GM19240 (cell line): ENCODE data around the gene POLR1E.
A peak's percentile ranks its signal among the peaks of the same experiment; 100 is the strongest.
"Not testable (repeated sequence)": the region's sequence is repeated elsewhere in the genome, so short reads cannot be mapped to it uniquely, and the experiment has no call there.

Source experiments
- DNase-seq: peaks from one replicate; pipeline ENCODE4 v3.0.0; 2011; ENCODE audit warnings: low spot score; ENCODE audit not compliant: insufficient read length

The POLR1E gene

DNA sequence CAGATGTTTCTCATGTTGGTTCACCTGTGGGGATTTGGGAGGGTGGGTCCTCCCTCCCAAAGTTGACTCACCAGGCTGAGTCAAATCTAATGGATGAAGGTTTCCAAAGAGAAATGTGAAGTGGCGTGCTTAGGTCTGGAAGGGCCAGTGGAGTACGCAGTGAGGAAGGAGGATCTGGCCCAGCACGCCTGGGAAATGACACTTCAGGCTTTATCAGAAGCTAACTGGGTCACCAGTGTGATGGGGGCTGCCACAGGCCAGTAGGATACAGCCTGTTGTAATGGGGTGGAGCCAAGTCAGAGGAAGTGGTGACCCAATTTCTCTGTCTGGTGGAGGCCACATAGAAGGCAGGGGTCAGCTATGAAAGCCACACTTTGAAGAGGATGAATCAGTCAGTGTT is 18.0 kb downstream of the POLR1E start:
- DNase-seq, result no peak

DNA sequence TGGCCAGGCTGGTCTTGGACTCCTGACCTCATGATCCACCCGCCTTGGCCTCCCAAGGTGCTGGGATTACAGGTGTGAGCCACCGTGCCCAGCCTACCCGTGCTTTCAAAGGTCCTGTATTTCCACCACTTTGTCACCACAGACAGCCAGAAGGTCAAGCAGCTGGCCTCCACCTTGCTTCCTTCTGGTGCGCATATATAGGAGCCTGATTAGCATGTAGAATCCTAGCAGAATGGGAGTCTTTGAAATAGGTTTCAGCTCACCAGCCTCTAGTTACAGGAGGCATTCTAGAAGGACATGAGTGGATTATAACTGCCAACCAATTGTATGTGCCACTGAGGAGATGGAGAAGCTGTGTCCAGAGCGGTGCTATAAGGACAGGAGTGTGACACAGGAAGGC is 18.9 kb downstream of the POLR1E start:
- DNase-seq, result no peak

DNA sequence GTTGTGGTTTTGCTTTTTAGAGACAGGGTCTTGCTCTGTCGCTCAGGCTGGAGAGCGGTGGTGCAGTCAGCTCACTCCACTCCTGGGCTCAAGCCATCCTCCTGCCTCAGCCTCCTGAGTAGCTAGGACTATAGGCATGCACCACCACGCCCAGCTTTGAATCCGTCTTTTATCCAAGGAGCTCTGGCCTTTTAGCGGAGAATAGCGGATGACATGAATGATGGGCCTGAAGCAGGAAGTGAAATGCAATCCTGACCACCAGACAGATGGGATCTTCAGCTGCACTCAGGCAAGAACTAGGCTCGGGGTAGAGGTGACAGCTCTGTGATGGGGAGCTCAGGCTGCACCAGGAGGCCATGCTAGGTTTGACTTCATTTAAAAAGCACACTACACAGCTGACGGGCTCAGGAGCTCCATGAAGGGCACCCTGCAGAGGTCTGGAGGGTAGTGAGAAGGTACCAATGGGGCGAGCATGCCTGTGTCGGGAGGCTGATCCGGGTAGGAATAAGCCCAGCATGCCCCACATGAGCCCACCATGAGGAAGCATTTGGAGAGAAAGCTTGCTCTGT is 21.9 kb downstream of the POLR1E start:
- DNase-seq, result no peak

DNA sequence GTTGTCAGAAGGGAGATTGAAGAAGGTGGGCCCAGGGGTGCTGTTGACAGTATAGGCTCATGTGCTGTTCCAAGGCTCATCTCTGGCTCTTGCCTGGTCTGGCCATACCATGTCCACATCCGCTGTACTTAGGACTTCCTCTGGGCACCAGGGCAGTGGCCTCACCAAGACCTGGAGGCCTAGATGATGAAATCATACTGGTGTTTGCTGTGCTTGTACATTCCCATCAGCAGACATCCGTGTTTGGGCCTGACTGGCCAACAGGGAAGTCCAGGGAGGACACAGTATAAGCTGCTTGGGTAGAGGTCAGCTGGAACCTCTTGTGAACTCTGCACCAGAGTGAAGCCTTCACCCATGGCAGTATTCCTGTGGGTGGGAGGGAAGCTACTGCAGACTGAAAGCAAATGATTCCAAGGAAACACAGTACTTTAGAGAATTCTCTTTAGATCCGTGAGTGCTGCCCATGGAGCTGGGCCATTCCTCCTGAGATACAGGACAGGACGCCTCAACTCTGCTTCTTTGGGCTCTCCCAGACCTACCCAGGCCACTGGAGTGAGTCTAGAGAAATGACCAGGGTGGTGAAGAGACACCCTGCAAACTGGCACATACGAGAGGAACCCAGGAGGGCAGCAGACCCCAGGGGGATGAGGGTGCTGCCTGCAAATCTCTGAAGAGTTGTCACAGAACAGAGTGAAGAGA is 22.5 kb downstream of the POLR1E start:
- no peak for DNase-seq

DNA sequence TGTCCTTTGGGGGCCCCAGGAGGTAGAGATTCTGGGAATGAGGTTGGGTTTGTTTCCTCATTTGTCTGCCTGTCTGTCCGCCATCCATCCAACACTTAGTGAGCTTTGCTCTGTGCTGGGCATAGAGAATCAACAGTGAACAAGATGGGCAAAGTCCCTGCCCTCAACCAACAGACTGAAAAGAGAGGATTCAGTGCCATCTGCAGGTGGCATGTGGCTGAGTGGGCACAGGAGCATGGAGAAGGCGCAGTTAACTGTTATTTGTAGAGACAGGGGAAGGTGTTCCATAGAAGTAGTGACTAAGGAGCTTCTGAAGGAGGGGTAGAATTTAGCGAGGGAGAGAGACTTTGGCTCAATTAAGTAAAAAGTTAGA is 23.1 kb downstream of the POLR1E start:
- no peak for DNase-seq

DNA sequence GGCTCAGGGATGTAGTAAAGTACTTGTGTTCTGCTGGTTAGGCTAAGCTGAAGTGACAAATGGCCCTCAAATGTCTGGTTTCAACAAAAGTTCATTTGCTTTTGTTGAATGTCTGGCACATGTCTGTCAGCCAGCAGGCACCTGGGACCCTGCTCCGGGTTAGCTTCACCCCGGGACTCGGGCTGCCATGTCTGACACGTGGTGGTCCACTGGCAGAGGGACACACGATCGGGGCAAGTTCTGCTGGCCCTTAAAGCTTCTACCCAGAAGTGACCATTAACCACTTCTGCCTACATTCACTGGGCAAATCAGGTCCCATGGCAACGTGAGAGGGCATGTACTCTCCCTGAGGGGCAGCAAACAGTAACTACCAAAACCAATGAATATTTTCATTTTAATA is 23.8 kb downstream of the POLR1E start:
- no peak for DNase-seq

DNA sequence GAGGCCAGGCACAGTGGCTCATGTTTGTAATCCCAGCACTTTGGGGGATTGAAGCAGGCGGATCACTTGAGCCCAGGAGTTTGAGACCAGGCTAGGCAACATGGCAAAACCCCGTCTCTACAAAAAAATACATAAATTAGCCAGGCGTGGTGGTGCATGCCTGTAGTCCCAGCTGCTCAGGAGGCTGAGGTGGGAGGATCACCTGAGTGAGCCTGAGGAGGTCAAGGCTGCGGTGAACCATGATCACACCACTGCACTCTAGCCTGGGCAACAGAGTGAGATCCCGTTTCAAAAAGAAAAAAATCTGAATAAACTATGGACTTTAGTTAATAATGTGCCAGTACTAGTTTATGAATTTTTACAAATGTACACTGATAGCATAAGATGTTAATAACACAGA is 24.3 kb downstream of the POLR1E start:
- not testable (repeated sequence) for DNase-seq

DNA sequence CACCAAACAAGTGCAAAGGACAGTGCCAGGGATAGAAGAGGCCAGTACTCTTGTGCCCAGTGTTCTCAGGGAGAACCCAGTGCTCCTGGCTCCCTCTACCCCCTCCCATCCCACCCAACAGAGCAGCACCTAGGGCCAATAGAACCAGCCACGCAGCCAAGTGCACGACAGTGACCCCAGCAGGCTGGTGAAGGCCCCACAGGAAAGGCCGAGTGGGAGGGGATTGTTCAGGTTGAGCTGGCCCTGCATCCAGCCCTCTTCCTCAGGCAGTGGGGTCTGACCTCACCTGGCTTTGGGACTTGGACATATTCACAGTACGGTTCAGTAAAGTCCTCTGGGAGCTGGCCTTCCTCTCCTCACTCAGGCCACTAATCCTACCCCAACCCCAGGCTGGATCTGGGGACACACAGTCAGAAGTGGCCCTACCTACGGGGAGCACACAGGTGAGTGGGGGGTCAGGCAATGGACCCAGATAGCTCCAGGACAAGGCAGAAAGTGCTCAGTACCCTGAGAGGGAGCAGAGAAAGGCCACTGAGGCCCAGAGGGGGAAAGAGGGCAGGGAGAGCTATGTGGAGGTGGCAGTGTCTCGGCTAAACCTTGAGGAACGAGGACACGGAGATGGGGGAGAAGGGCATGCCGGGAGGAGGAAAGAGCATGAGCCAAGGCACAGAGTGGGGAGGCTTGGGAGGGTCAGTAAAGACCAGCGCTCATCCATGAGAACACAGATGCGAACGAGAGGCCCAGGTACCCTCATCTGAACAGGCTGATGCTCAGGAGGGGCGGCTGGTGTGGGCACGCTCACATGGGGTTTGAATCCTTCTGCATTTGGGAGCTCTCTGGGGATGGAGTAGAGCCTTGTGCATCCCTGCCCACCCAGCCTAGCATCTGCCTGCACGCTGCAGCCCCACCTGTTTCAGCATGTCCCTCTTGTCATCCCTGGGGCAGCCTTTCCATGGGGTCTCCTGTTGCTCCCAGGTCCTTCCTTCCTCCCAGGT is 25.6 kb downstream of the POLR1E start:
- no peak for DNase-seq

DNA sequence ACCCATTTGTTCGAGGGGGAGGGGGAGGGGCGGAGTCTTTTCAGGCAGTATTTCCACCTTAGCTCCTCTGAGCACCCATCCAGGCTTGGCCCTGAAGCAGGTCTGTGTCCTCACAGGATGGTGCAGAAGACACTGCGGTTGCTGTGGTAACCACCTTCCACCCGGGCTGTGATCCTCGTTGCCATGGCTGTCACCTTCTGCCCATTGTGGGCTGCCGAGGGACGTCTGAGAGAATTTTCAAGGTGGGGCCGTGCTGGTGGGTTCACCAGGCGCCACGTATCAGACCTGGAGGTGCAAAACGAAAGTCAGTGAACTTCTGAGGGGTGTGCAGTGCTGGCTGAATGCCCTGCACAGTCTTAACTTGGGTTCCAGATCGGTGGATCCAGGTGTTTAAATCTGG is 26.7 kb downstream of the POLR1E start:
- DNase-seq, result no peak

DNA sequence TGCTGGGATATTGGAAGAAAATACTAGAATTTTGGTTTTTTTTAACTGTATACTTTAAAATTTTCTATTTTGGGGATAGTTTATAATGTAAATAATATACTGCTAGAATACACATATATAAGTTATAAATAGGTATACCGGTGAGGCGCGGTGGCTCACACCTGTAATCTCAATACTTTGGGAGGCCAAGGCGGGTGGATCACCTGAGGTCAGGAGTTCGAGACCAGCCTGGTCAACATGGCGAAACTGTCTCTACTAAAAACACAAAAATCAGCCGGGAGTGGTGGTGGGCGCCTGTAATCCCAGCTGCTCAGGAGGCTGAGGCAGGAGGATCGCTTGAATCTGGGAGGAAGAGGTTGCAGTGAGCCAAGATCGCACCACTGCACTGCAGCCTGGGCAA is 28.7 kb downstream of the POLR1E start:
- DNase-seq, result not testable (repeated sequence)

DNA sequence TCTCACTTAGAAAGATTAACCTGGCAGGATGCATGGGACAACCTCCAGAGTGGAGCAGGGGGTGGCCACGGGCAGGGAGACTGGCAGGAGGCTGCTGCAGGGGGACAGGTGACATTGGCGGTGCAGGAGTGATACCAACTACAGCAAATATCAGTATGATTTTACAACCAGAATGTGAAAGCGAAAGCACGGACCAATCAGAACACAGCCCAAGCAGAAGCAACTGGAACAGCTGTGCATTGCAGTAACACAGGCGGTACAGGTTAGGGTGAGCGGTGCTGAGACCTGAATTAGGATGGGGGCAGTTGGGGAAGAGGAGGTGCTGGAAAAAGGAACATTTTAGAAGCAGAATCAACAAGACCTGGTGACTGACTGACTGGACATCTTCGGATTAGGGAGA is 29.3 kb downstream of the POLR1E start:
- DNase-seq, result no peak

DNA sequence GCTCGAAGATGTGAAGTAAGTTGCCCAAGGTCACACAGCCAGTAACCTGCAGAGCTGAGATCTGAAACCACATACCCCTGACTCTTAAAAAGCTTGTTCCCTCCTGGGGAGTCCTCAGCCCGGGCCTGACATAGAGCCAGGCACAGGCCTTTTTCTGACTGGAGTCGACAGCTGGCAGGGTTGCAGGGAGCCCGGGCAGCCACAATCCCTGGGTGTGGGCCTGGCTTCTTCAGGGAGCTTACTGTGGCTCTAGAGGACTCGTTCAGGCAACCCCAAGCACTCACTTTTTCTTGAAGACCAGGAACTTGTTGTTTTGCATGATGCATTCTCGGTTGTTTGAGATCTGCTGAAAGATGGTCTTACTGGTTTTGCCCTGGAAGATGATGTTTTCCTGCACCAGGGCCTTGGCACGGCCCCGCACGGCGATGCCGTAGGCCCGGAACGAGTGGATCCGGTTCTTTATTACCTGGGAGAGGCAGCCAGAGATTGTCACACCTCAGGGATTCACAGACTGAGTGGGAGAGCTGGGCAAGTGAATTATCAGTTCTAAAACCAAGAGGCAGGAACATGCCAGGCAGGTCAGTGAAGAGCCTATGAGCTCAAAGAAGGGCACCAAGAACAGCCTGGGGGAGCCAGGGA is 30.0 kb downstream of the POLR1E start:
- DNase-seq, result no peak

DNA sequence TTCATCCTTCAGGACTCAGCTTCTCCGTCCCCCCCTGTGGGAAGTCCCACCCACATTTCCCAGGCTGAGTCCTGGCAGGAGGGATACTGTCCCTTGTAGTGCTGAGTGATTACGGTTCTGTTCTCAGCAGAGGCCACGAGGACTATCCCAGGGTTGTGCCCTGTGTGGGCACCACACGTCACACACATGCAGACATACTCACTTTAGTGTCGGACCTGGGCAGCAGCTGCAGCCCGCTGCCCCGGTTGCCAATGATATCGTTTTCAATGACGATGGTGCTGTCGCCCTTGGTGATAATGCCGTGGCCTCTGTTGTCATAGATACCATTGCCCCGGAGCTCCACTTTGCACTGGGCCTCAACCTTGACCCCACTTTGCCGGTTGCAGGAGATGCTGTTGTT is 32.2 kb downstream of the POLR1E start:
- no peak for DNase-seq

DNA sequence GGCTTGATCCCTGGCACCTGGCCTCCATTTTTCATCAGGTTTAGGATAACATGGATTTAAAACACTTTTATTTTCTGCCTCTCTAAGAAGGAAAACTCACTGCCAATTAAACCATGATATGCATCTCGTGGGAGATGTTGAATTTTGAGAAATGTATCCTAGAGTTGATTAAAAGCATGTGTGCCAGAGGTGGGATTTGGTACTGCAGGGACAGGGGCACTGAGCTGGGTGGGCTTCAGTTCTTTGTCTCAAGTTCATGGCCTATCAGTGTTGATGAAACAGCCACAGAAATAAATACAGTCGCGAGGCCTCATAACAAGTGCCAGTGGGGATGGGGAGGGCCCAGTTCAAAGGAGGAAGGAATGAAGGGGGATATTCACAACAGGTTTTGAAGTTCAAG is 34.9 kb downstream of the POLR1E start:
- no peak for DNase-seq

DNA sequence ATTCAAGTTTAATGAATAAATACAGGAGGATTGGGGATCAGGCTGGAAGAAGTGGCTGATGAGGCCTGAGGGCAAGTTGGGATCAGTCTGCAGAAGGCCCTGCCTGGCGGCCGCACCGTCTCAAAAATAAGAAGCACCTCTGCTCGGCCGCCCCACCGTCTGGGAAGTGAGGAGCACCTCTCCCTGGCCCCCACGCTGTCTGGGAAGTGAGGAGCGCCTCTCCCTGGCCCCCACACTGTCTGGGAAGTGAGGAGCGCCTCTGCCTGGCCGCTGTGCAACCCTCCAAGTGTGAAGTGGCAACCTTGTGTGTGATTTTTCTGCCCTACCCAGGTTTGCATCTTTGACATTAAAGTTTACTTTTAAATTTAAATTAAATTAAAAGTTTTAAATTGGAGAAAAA is 35.4 kb downstream of the POLR1E start:
- DNase-seq, result no peak

DNA sequence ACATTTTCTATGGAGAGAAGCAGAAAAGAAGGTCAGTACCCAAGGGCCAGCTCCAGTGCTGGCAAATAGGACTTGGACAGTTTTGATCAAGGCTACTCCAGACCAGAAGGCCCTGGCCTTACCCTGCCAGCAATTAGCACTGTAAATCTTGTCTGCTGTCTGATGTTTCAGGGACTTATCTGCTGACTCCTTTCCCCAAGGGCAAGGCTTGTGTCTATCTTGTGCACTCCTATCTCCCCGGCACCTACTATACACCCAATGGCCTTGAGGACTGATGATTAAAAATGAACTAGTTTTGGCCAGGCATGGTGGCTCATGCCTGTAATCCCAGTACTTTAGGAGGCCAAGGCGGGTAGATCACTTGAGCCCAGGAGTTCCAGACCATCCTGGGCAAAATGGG is 37.2 kb downstream of the POLR1E start:
- DNase-seq, result no peak

DNA sequence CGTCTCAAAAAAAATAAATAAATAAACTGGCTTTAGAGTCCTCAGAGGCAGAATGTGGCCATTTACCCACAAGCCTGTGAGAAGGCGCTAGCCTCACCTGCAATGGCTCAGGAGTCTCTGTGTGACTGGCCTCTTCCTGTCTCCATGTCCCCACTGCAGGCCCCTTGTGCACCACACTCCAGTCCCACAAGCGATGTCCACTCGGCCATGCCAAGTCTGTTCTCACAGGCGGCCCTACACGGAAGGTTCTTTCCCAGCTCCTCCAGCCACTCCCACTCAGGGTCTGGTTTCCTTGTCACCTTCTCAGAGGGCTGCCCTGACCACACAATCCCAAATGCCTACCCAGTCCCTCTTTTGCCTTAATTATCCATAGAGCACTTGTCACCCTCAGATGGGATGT is 38.2 kb downstream of the POLR1E start:
- DNase-seq, result no peak

DNA sequence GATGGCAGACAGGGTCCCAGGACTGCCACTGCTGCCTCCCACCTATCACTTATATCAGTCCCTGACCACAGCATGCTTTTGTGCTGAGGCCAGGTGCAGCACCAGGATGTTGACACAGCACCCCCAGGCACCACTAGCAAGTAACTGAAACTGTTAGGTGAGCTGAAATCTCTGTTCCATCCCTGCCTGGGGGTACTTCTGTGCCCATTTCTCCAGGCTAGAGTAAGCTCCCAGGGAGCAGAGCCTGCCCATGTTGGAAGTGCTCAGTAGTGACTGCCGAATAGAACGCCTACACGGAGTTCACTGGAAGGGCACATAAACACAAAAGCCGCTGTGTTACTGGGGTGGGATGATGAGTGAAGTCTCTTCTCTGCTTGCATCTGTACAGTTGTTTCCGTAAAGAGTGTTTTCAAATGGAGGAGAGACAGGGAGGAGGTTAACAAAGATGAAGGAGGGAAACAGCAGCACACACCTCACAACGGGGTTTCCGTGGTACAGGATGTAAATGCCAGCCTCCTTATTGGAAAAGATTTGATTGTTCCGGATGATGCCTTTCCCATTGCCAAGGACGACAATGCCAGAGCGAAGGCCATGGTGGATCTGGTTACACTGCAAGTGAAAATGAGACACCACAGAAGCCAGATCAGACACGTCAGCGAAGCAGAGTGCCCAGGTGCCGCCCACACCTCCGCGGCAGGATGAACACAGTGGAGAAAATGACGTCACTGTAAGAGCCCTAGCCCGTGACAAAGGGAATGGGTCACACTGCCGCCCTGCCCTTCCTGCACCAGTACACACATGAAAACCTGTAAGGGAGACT is 43.1 kb downstream of the POLR1E start:
- DNase-seq, result peak; percentile 55

DNA sequence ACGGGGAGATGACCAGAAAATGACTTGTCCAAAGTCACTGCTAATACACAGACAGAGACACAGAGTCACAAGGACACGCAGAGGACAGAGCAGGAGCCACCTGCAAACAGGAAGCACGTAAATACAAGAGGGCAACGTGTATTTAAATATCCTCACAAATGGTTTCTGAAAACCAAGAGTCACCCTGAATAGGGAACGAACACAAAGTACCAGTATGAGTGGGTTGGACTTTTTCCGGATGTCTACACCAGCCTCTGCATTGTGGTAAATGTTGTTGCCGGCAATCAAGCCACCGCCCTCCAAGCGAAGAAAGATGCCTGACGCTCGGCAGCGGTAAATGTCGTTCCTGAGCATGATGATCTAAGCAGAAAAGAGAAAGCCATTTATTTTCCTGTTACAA is 46.0 kb downstream of the POLR1E start:
- no peak for DNase-seq

DNA sequence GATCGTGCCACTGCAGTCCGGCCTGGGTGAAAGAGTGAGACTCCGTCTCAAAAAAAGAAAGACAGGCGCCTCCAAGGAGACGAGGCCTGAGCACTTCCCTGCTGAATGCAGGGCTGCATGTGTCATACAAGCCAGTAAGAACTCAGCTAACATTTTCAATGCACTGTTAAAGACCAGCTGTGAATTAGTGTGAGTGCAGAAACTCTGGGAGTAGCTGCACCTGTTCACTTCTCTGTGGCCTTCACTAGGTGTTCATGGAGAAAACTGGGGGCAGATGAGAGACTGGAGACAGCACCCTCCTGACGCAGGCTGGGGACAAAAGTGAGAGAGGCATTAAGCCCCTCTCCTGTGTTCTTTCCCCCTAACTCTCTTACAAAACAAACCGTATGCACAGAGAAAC is 48.7 kb downstream of the POLR1E start:
- DNase-seq, result no peak

DNA sequence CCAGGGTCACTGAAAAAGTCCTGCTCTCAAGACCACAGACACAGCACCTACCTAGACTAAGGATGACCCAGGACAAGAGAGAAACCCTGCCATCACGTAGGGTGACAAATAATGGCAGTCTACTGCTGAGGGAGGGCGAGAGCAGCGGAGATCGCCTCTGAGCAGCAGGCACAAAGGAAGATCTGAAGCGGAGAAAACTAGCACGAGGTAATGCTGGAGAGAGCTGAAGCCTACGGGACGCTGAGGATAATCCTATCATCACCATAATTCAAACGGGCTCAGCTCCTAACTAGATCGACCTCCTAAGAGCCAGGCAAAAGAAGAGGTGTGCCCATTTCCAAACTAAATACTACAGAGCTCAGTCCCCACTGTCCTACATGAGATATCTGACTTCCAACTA is 49.2 kb downstream of the POLR1E start:
- no peak for DNase-seq
